Right renal pelvis (tissue), 4 donors: ENCODE measurements around the gene SAMD14. TPM values are rescaled to one million over a fixed set of nuclear protein-coding genes. Genes with fewer than 3 reads are reported as not detected.

Experiments used
- DNase-seq, 4 donors: peaks; one replicate each; pipeline ENCODE4 v3.0.0-alpha.2; 2013; ENCODE audit warnings: low read depth in 4 of 4, low spot score in 3 of 4, missing footprints in 1 of 4
- polyA plus RNA-seq, 4 donors: library from polyadenylated mRNA; unstranded; fragments of 120-200 nt; gene quantifications; one replicate each; pipeline ENCODE4 v1.2.1, GENCODE V29; 2013; ENCODE audit not compliant: insufficient read length in 4 of 4

Gene SAMD14
- polyA plus RNA-seq, 4 donors = 12.9 to 20.9 (median 14.6) TPM

GRCh38 chr17:50114849-50115357 lies 15.1 kb downstream of the SAMD14 start:
- no peak for DNase-seq

- no peak for DNase-seq
Measured at GRCh38 chr17:50114401-50114800, 15.6 kb downstream of the SAMD14 start.

DNA sequence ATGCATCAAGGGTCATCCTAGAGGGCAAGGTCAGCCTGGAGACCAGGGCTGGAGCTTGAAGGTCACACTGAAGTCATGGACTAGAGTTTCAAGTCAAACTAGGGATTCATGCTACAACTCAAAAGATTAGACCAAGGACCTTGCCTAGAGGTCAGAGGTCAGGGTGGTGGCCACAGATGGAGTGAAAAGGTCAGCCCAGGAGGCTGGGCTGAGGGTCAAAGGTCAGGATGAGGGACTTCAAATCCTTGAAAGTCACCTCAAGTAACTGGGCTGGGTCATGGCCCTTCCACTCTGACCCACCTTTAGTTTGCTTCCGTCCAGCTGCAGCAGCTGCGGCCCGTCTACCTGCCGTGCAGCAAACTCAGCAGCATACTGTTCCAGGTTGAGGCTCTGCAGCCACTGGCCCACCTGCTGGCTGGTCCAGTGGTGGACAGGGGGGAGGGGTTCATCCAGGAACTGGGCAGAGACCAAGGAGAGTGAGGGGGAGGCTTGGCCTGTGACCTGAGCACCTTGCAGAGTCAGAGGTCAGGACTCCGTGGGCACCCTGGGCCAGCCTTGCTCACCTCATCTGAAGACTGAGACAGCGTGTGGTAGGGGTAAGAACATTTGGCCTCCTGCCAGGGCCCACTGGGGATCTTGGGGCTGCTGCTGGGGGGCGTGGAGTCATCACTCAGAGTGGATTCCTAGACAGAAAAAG lies 16.2 kb downstream of the SAMD14 start:
- DNase-seq = no peak

GRCh38 chr17:50112694-50113093 lies 17.3 kb downstream of the SAMD14 start:
- DNase-seq = no peak

- no peak for DNase-seq
Measured at GRCh38 chr17:50111673-50112655, 18.0 kb downstream of the SAMD14 start.

DNA sequence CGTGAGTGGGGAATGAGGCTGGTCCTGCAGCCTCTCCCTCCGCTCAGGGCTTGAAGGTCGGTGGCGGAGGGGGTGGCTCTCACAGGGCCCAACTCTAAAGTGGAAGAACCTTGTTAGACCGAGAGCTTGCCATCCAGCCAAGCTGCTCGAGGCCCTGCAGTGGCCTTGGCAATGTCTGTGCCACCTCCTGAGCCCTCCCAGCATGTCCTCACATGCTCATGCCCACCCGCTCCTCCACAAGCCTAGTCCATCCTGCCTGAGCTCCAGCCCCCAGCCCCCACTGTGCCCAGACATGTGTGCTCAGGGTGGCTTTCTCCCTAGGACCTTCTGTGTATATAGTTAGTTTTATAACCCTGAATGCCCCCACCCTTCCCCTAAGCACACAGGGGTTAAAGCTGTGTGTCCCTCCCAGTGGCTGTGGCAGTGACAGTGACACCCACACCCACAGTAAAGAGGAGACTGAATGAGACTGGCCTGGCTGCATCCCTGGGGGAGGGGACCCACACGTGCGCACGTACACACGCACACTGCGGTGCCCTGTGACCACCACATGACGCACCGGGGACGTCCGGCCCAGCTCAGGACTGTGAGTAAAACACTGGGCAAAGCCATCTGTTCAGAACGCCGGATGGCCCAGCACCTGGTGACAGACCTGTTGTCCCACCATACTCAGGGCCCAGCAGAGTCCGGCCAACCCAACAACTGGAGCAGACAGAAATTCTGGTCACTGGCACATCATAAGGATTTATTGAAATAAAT lies 19.2 kb downstream of the SAMD14 start:
- DNase-seq = no peak

DNA sequence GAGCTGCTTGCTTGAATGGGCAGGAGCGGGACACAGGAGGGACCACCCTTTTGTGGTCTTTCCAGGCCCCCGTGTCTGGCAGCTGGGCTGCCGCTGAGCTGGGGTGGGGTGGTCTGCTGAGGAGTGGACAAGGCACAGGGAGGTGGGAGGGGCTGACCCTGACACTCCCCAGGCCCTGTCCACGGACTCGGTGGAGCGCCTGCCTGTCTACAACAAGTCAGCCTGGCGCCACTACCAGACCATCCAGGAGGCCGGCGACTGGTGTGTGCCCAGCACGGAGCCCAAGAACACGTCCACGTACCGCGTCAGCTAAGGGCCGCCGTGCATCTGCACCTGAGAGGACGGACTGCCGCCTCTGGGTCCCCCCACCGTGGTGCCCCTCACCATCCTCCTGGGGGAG lies 20.2 kb downstream of the SAMD14 start:
- DNase-seq = no peak

DNA sequence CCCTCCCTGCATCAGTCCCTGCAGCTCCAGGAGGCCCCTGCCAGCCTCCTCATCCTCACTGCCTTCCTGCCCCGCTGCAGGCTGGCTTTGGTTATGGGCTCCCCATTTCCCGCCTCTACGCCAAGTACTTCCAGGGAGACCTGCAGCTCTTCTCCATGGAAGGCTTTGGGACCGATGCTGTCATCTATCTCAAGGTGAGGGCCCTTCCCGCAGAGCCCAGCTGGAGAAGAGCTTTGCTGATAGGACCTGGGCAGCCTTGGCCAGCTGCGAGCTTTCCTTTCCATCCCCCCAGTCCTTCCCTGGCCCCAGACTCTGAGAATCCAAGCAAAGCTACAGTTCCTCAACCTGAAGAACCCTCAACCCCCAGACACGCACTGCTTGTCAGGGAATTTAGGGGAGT lies 20.8 kb downstream of the SAMD14 start:
- no peak for DNase-seq

GRCh38 chr17:50108556-50108955 lies 21.4 kb downstream of the SAMD14 start:
- no peak for DNase-seq

DNA sequence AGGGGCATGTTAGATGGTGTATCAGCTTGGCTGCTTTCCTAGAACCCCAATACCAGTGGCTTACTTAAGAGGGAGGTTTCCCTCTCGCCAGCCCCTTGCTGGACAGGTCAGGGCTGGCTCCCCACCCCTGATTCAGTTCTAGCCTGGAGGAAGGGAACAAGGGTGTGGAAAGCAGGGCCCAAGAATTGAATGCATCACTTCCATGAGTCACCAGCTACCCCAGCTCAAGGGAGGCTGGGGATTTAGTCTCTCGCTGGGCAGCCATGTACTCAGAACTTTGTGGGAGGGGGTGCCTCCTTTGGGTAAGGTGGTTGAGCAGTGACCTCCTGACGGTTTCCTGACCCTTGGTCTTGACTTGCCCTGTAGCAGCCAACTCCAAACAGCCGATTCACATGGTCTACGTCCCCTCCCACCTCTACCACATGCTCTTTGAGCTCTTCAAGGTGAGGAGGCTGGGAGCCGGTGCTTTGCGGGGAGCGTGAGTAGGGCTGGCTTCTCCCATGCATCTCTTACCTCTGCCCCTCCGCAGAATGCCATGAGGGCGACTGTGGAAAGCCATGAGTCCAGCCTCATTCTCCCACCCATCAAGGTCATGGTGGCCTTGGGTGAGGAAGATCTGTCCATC lies 22.1 kb downstream of the SAMD14 start:
- no peak for DNase-seq

GRCh38 chr17:50106393-50107131 lies 23.4 kb downstream of the SAMD14 start:
- DNase-seq = no peak

- DNase-seq = no peak
Measured at GRCh38 chr17:50105811-50106210, 24.1 kb downstream of the SAMD14 start.

DNA sequence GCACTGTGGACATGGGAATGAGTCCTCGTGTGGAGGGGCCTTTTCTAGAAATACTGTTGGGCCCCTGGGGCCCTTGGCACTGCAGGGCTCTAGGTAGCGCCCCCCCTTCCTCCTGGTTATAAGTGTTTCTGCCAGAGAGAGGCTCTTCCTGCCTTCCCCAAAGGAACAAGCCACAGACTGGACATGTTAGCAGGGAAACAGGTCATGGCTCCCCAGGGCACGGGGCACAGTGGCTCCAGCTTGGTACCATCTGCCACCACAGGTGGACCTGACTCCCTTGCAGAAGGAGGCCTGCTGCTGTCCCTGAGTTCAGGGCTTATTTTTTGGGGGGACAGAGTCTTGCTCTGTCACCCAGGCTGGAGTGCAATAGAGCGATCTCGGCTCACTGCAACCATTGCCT lies 26.0 kb downstream of the SAMD14 start:
- no peak for DNase-seq

GRCh38 chr17:50103252-50103651 lies 26.7 kb downstream of the SAMD14 start:
- DNase-seq = no peak

DNA sequence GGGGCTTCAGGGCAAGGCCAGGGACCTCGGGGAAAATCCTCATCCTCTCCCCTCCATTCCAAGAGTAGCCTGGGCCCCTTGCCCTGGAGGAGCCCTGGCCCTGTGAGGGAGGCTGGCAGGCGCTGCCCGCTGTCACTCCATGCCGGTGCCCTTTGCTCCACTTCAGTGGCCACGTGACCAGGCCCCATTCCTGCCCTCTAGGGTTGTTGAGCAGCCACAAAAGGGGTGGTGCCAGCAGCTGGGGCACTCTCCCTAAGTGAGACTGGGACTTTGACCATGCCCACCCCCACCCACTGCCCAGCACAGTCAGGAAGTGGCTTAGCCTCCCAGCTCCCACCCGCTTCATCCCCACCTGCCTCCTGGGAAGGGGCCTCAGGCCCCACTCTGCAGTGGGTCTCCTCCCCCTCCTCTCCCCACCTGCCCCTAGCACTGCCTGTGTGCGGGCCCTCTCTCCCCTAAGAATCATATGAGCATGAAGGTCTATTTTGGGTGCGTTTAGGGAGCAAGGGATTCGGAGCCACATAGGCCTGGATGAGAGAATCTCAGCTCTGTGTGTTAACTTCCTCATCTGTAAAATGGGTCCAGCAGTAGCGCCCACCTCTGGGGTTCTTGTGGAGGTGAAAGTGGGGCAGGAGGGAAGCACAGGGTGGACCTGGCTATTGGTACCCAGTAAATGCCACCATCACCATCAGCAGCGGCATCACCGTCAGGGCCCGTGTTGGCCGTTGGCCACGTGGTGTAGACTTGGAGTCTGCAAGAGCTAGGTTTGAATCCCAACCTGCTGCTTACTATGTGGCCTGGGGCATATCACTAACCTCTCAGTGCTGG lies 27.6 kb downstream of the SAMD14 start:
- DNase-seq = peak in 1 of 4 donors; percentile 51

DNA sequence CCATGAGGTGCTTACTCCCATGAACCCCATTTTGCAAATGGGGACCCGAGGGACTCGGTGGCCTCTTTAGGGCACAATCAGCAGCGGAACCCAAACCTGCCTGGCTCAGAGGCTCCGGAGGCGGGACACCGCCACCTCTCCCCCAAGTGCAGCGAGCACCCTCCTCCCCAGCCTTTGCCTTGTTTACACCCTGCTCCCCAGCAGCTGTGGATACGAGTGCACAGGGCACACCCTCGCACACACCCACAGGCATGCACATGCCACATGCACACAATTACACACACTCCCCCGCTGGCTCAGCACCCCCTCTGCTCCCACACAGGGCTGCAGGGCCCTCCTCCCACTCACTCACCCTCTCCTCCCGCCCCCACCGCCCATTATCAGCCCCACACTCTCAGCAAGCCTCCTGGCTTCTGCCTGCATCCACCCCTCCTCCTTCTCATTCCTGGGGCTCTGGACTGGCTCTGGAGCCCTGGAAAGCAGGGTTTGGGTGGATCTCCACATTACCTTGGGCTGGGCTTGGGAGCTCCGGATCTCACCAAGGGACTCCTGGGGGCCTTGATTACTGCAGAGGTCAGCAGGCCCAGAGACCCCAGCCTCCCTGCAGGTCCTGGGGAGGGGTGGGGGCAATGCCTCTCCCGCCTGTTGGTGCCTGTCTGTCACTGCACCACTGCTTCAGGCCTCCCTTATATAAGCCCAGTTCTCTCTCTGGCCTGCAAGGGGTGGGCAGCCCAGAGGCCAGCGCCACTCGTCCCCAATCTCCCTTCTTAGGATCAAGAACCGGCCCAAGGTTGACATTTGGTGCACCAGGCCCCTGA lies 28.4 kb downstream of the SAMD14 start:
- peak in 1 of 4 donors; percentile 45 for DNase-seq

- DNase-seq = no peak
Measured at GRCh38 chr17:50100921-50101345, 29.0 kb downstream of the SAMD14 start.

GRCh38 chr17:50100480-50100883 lies 29.5 kb downstream of the SAMD14 start:
- DNase-seq = no peak
